ENCODE results near the gene MROH7. TPM values are rescaled to one million over a fixed set of nuclear protein-coding genes. Genes with fewer than 3 reads are reported as not detected.

Gene MROH7
- polyA plus RNA-seq, 1 donor from 2014 or later: not detected

GRCh38 chr1:54606096-54606989 lies 35.2 kb upstream of the MROH7 start:
- Histone ChIP-seq H3K9ac (ENCODE audit: low read length) (no peak overlapping the region), H4K20me1 (ENCODE audit: insufficient read depth) (no peaks in the 10 kb centered on the region), H3K4me2 (ENCODE audit: low read length) (no peak overlapping the region), H3K4me3 (ENCODE audit: low read length) (no peak overlapping the region), H3K27ac (ENCODE audit: low read length) (no peak overlapping the region), H2AFZ (ENCODE audit: low read depth, low read length) (no peak overlapping the region), H3K9me2 (ENCODE audit: insufficient read depth, low read length) (no peaks in the 10 kb centered on the region), H3F3A (ENCODE audit: insufficient read depth, low read length, poor library complexity, severe bottlenecking) (no peaks in the 10 kb centered on the region), H3K9me3 (ENCODE audit: low read length) (no peaks in the 10 kb centered on the region), H3K79me2 (replicated peaks; ENCODE audit: insufficient read depth, low read length) (no peaks in the 10 kb centered on the region), H3K36me3 (ENCODE audit: insufficient read depth, low read length) (no peaks in the 10 kb centered on the region), H3K27me3 (ENCODE audit: insufficient read depth, low read depth, low read length) (no peaks in the 10 kb centered on the region)
- TF ChIP-seq MXI1 (conservative IDR thresholded peaks at IDR 0.05; ENCODE audit: poor library complexity, severe bottlenecking): no peak
- TF ChIP-seq REST (IDR thresholded peaks at IDR 0.05; ENCODE audit: borderline replicate concordance): no peak
- TF ChIP-seq POLR2AphosphoS5 (IDR thresholded peaks at IDR 0.05): no peak
- no peak for TF ChIP-seq EP300 (conservative IDR thresholded peaks at IDR 0.05; ENCODE audit: poor library complexity, severe bottlenecking)
- no peak for TF ChIP-seq RAD21 (conservative IDR thresholded peaks at IDR 0.05)
- TF ChIP-seq SMC3 (conservative IDR thresholded peaks at IDR 0.05; ENCODE audit: poor library complexity): no peak
- TF ChIP-seq EZH2 (IDR thresholded peaks at IDR 0.05; ENCODE audit: borderline replicate concordance, insufficient read depth, low read length, poor library complexity, severe bottlenecking): no peak
- no peak for TF ChIP-seq TAF1 (IDR thresholded peaks at IDR 0.05; ENCODE audit: low read depth)
- no peak for TF ChIP-seq CTCF (IDR thresholded peaks at IDR 0.05; ENCODE audit: poor library complexity, severe bottlenecking)

- H3K27me3 ChIP-seq (ENCODE audit: insufficient read depth, low read depth, low read length): no peaks in the 10 kb centered on the region
- H3K79me2 ChIP-seq (replicated peaks; ENCODE audit: insufficient read depth, low read length): no peaks in the 10 kb centered on the region
- no peaks in the 10 kb centered on the region for H3K36me3 ChIP-seq (ENCODE audit: insufficient read depth, low read length)
- H3K9me3 ChIP-seq (ENCODE audit: low read length): no peaks in the 10 kb centered on the region
- TF ChIP-seq MXI1 (conservative IDR thresholded peaks at IDR 0.05; ENCODE audit: poor library complexity, severe bottlenecking) (no peak), EP300 (conservative IDR thresholded peaks at IDR 0.05; ENCODE audit: poor library complexity, severe bottlenecking) (no peak), TAF1 (IDR thresholded peaks at IDR 0.05; ENCODE audit: low read depth) (no peak), REST (IDR thresholded peaks at IDR 0.05; ENCODE audit: borderline replicate concordance) (no peak), EZH2 (IDR thresholded peaks at IDR 0.05; ENCODE audit: borderline replicate concordance, insufficient read depth, low read length, poor library complexity, severe bottlenecking) (no peak), SMC3 (conservative IDR thresholded peaks at IDR 0.05; ENCODE audit: poor library complexity) (no peak)
- H3K9ac ChIP-seq (ENCODE audit: low read length): no peak overlapping the region
- H3K9me2 ChIP-seq (ENCODE audit: insufficient read depth, low read length): no peaks in the 10 kb centered on the region
- H3K27ac ChIP-seq (ENCODE audit: low read length): no peak overlapping the region
- H3K4me2 ChIP-seq (ENCODE audit: low read length): no peak overlapping the region
- no peaks in the 10 kb centered on the region for H3F3A ChIP-seq (ENCODE audit: insufficient read depth, low read length, poor library complexity, severe bottlenecking)
- H3K4me3 ChIP-seq (ENCODE audit: low read length): no peak overlapping the region
- no peak overlapping the region for H2AFZ ChIP-seq (ENCODE audit: low read depth, low read length)
- no peaks in the 10 kb centered on the region for H4K20me1 ChIP-seq (ENCODE audit: insufficient read depth)
Observed at GRCh38 chr1:54606990-54607325, 34.6 kb upstream of the MROH7 start.

Data from neural cell (in vitro differentiated cells).